Activated CD8-positive, alpha-beta memory T cell treated with anti-CD3 and anti-CD28 coated beads, Interleukin-2, amount 50 U/mL, for 48 hours (primary cell): ENCODE data around the gene CD22.

ENCODE experiments used
- DNase-seq: peaks from one replicate; pipeline ENCODE4 v3.0.0-alpha.2; 2020

Gene CD22

GRCh38 chr19:35296644-35297514 lies 32.1 kb upstream of the CD22 start:
- DNase-seq: no peak

GRCh38 chr19:35297515-35297848 lies 31.5 kb upstream of the CD22 start:
- no peak for DNase-seq

GRCh38 chr19:35297922-35298321 lies 31.1 kb upstream of the CD22 start:
- DNase-seq: no peak

- no peak for DNase-seq
Measured at GRCh38 chr19:35298561-35298972, 30.4 kb upstream of the CD22 start.

GRCh38 chr19:35299523-35300338 lies 29.3 kb upstream of the CD22 start:
- no peak for DNase-seq

DNA sequence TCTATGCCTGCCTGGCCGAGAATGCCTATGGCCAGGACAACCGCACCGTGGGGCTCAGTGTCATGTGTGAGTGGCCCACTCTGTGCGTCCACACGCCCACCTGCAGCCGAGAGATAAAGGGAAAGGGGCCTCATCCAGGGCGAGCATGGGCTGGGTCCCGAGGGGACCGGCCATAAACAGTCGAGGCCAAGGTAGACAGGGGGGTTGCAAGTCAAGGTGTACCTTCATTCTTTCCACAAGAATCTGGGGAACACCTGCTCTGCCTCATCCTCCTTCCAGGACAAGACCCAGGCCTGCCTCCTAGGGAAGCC lies 28.7 kb upstream of the CD22 start:
- no peak for DNase-seq

DNA sequence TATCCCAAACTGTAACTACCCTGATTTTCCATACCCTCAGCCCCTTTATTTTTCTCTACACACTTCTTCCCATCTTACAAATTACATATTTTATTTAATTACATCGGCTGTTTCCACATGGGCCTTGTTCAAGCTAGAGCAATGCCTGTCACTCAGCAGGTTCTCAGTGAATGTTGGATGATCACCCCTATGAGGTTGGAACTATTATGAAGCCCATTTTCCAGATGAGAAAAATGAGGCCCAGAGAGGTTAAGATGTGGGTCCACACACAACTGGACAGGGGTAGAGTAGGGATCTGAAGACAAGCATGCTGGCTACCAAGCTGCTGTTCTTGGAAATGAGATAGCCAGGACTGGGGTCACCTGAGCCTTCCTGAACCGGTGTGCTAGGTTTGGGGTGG lies 27.0 kb upstream of the CD22 start:
- DNase-seq: no peak

- no peak for DNase-seq
Measured at GRCh38 chr19:35302446-35302845, 26.5 kb upstream of the CD22 start.

- no peak for DNase-seq
Measured at GRCh38 chr19:35303357-35303915, 25.6 kb upstream of the CD22 start.

- DNase-seq: no peak
Measured at GRCh38 chr19:35304036-35304435, 25.0 kb upstream of the CD22 start.

GRCh38 chr19:35305181-35305580 lies 23.8 kb upstream of the CD22 start:
- no peak for DNase-seq

DNA sequence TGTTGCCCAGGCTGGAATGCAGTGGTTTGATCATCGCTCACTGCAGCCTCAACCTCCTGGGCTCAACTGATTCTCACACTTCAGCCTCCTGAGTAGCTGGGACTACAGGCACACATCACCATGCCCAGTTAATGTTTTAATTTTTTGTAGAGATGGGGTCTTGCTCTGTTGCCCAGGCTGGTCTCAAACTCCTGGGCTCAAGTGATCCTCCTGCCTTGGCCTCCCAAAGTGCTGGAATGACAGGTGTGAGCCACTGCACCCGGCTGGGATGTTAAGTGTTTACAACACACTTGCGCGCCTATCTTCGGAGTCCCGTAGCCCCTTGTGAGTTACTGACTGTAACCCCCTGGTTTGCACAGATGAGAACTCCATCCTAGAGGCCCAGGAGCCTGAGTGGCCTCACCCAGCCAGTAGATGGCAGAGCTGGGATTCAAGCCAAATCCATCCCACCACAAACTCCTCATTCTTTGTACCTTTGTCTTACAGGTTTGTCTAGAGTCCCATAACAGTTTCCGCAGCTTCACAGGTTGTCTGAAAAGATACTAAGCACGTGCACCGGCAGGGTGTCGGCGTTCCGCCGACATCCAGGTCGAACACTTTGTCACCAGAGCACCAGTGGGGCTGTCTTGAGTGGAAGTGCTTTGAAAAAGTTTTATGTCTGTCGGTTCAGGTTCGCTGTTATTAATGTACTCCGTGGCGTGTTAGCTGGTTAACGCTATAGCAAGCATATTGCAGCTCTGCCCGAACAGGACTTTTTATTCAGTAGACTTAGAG lies 22.3 kb upstream of the CD22 start:
- DNase-seq: no peak

DNA sequence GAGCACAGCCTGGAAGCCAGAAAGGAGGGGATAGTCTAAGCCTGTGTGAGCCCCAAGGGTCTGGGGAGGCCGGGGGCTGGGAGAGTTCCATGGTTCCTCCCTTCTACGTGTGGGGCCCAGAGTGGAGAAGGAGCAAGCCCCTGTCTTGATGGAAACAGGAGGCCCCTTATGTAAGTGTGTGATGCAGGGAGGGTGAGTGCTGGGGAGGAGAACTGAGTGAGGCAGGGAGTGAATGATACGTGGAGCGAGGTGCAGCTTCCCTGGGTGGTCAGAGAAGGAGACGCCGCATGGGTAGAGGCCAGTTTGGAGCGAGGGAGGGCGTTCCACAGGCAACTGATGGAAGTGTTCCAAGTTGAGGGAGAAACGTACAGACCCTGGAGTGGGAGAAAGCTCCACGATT lies 21.1 kb upstream of the CD22 start:
- no peak for DNase-seq

DNA sequence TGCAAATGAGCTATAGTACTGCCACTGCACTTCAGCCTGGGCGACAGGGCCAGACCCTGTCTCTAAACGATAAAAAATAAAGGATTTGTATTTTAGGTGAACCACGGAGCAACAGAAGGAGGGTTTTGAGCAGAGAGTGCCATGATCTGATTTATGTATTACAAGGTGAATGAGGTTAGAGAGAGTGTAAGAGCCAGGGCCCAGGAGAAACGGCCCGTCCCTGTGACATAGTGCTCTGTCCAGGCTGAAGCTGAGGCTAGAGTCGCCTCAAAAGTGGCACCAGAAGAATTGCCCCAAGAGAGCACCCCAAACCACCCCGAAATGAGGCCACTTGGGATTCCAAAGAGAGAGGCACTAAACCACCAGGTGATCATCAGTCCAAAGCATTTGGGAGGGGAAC lies 20.1 kb upstream of the CD22 start:
- DNase-seq: no peak

DNA sequence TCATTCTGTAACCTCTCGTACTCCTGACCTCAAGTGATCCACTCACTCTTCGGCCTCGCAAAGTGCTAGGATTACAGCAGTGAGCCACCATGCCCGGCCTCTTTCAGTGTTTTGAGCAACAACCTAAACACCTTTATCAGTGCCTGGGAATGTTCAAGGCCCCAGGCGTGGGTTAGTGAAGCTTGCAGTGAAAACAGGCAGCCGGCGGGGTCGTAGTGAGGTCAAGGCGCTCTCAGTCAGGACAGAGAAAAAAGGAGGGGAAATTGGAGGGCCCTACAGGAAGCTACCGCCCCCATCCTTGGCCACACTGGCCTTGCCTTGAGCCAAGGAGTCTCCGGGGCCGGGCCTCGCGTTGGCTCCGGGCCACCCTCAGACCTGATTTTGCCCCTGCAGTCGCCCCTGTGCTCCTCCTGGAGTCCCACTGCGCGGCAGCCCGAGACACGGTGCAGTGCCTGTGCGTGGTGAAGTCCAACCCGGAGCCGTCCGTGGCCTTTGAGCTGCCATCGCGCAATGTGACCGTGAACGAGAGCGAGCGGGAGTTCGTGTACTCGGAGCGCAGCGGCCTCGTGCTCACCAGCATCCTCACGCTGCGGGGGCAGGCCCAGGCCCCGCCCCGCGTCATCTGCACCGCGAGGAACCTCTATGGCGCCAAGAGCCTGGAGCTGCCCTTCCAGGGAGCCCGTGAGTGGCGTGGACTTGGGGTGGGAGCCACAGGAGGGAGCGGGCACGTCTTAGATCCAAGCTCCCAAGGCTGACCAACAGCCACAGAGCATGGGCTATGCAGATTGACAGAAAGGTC lies 19.3 kb upstream of the CD22 start:
- DNase-seq: no peak

- DNase-seq: no peak
Measured at GRCh38 chr19:35310331-35310730, 18.7 kb upstream of the CD22 start.

GRCh38 chr19:35310811-35311465 lies 18.0 kb upstream of the CD22 start:
- no peak for DNase-seq

DNA sequence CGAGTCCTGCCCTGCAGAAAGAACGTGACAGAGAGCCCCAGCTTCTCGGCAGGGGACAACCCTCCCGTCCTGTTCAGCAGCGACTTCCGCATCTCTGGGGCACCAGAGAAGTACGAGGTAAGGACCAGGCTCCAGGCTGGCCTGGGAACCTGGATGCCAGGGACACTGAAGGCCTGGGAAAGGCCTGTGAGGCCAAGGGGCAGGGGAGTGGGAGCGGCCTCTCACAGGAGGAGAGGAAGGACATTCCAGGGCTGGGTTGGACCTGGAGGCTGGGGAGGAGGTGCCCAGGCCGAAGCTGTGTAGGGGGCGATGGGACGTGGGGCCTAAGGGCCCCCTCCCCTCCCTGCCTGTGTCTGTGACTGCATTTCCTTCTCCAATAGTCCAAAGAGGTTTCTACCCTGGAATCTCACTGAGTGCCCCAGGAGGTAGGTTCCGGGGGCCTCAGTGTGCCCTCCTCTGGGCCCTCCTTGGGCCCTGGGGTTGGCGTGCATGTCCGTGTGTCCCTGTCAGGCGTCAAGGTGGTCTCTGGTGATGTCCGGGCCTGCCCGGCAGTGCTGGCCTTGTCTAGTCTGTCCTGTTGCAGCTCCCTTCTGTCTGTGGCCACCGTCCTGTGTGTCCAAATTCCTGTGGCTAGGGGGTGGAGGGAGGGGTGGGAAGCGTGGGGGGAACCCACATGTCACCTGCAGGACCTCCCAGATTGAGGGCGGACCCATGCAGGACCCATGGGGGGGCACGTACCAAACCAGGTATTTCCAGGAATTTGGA lies 16.9 kb upstream of the CD22 start:
- no peak for DNase-seq

GRCh38 chr19:35313587-35313986 lies 15.4 kb upstream of the CD22 start:
- no peak for DNase-seq

DNA sequence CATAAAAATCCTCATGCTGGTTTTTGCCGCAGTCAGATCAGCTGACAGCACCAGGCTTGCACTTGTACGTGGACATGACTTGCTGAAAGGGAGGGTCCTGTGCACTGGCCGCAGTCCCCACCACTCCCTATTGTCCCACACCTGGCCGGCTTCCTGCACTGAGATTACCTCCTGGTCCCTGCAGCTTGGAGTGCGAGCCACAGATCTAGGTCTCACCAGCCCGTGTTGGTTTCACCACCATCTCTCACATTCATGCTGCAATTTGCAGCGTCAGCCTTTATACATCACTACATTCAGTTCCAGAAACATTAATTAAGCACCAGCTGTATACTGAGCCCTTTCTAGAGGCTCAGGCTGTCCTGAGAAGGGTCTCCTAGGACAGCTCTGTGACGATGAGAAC lies 15.0 kb upstream of the CD22 start:
- no peak for DNase-seq

DNA sequence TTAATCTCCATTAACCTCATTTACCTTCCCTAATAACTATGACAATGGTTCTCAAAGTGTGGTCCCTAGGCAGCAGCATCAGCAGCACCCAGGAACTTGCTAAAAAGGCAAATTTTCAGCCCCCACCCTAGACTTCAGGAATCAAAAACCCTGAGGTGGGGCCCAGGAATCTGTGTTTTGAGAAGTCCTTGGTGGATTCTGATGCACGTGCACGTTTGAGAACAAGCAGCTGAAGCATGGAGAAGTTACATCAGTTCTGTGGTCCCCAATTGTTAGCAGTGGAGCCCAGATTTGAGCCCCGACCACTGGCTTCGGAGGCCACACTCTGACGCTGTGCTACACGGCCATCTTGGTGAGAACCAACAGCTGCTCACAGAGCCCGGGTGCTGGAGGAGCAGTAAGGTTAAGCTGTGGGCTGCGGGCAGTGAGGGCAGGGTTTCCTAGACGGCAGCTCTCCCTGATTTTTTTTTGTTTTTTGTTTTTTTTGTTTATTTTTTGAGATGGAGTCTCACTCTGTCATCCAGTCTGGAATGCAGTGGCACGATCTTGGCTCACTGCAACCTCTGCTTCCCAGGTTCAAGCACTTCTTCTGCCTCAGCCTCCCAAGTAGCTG lies 14.0 kb upstream of the CD22 start:
- no peak for DNase-seq
